ENCODE results near the gene CKS1B.

- TF ChIP-seq TAF1 (IDR thresholded peaks at IDR 0.05; ENCODE audit: low read depth) (no peak), EP300 (IDR thresholded peaks at IDR 0.05; ENCODE audit: borderline replicate concordance) (no peak), RAD21 (IDR thresholded peaks at IDR 0.05; ENCODE audit: low read depth) (no peak), ZBTB7A (IDR thresholded peaks at IDR 0.05; ENCODE audit: low read depth) (no peak), MAX (IDR thresholded peaks at IDR 0.05) (no peak), YY1 (IDR thresholded peaks at IDR 0.05; ENCODE audit: low read depth) (no peak)
- TF ChIP-seq, protein P1, sequence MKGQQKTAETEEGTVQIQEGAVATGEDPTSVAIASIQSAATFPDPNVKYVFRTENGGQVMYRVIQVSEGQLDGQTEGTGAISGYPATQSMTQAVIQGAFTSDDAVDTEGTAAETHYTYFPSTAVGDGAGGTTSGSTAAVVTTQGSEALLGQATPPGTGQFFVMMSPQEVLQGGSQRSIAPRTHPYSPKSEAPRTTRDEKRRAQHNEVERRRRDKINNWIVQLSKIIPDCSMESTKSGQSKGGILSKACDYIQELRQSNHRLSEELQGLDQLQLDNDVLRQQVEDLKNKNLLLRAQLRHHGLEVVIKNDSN (IDR thresholded peaks at IDR 0.05), result no peak
Observed at GRCh38 chr1:155010211-155010918, 35.9 kb downstream of the CKS1B start.
